HEK293 (cell line): ENCODE results near the gene KLK1.

Experiments
- CTCF ChIA-PET: fragments of 350-600 bp; formaldehyde crosslinking; extraction: SDS; loops from one replicate; lab custom pipeline; 2021; ENCODE audit warnings: antibody characterized with exemption; lab: Yijun Ruan, JAX
- POLR2A ChIA-PET: fragments of 300-600 bp; formaldehyde crosslinking; extraction: SDS; loops from one replicate; lab custom pipeline; 2020; ENCODE audit warnings: antibody characterized with exemption, inconsistent platforms; lab: Yijun Ruan, JAX
- H3K27ac ChIP-seq: fragments of 200-500 bp; sonication (Bioruptor generic); 2 replicates; pipeline ENCODE4 v1.5.1; 2014; ENCODE audit warnings: low read depth, low read length, control low read depth, inconsistent platforms; ENCODE audit errors: extremely low read depth
- H3K36me3 ChIP-seq, 2 experiments: fragments of 200-500 bp in 1 of 2; sonication (Bioruptor generic) in 1 of 2; 1 replicate in 1 of 2; 2 replicates in 1 of 2; pipeline ENCODE4 v1.5.1; 2014 to 2017; ENCODE audit warnings: inconsistent platforms in 2 of 2, low read length in 2 of 2; ENCODE audit not compliant: control insufficient read depth in 2 of 2, insufficient read depth in 1 of 2
- H3K4me1 ChIP-seq: fragments of 200-500 bp; sonication (Bioruptor generic); 2 replicates; pipeline ENCODE4 v1.5.1; 2014; ENCODE audit warnings: mild to moderate bottlenecking, low read length, inconsistent platforms; ENCODE audit not compliant: control insufficient read depth, insufficient read depth
- H3K4me3 ChIP-seq: 2 replicates; pipeline ENCODE4 v1.5.1; 2011; ENCODE audit warnings: low read depth, mild to moderate bottlenecking, control low read depth, low read length, moderate library complexity
- H3K9me3 ChIP-seq: fragments of 200-500 bp; sonication (Bioruptor generic); 2 replicates; pipeline ENCODE4 v1.5.1; 2014; ENCODE audit warnings: low read depth, low read length, inconsistent platforms; ENCODE audit not compliant: control insufficient read depth, insufficient read depth
- BCL11A ChIP-seq: fragments of 450-650 bp; formaldehyde crosslinking; IDR thresholded peaks from 2 replicates; pipeline ENCODE4 v1.5.1; 2016; ENCODE audit warnings: low read depth, missing biosample characterization, missing genetic modification characterization
- EGR2 ChIP-seq: fragments of 450-650 bp; formaldehyde crosslinking; IDR thresholded peaks from 2 replicates; pipeline ENCODE4 v1.5.1; 2016; ENCODE audit warnings: low read depth, missing biosample characterization, missing genetic modification characterization
- GLI2 ChIP-seq: fragments of 450-650 bp; formaldehyde crosslinking; IDR thresholded peaks from 2 replicates; pipeline ENCODE4; 2017; ENCODE audit warnings: missing biosample characterization, missing genetic modification characterization, low read depth, borderline replicate concordance
- KLF1 ChIP-seq: fragments of 450-650 bp; formaldehyde crosslinking; IDR thresholded peaks from 2 replicates; pipeline ENCODE4 v1.5.1; 2016; ENCODE audit warnings: missing biosample characterization, missing genetic modification characterization
- KLF8 ChIP-seq: fragments of 450-650 bp; formaldehyde crosslinking; IDR thresholded peaks from 2 replicates; pipeline ENCODE4 v1.5.1; 2016; ENCODE audit warnings: missing biosample characterization, missing genetic modification characterization
- PATZ1 ChIP-seq: fragments of 450-650 bp; formaldehyde crosslinking; IDR thresholded peaks from 2 replicates; pipeline ENCODE4 v1.5.1; 2016; ENCODE audit warnings: missing biosample characterization, missing genetic modification characterization
- SALL2 ChIP-seq: fragments of 450-650 bp; formaldehyde crosslinking; IDR thresholded peaks from 2 replicates; pipeline ENCODE4 v1.5.0; 2017; ENCODE audit warnings: missing biosample characterization, mild to moderate bottlenecking, missing genetic modification characterization, borderline replicate concordance
- SP2 ChIP-seq: fragments of 450-650 bp; formaldehyde crosslinking; IDR thresholded peaks from 2 replicates; pipeline ENCODE4 v1.5.1; 2016; ENCODE audit warnings: missing biosample characterization, missing genetic modification characterization
- SP3 ChIP-seq: fragments of 450-650 bp; formaldehyde crosslinking; IDR thresholded peaks from 2 replicates; pipeline ENCODE4 v1.5.1; 2016; ENCODE audit warnings: missing biosample characterization, missing genetic modification characterization
- TRIM28 ChIP-seq: IDR thresholded peaks from 2 replicates; pipeline ENCODE4 v1.6.1; 2011; ENCODE audit warnings: low read length, control low read depth, borderline replicate concordance
- WT1 ChIP-seq: fragments of 450-650 bp; formaldehyde crosslinking; IDR thresholded peaks from 2 replicates; pipeline ENCODE4 v1.5.1; 2016; ENCODE audit warnings: missing biosample characterization, missing genetic modification characterization
- ZFHX2 ChIP-seq: fragments of 450-650 bp; formaldehyde crosslinking; conservative IDR thresholded peaks from 2 replicates; pipeline ENCODE4 v1.5.1; 2016; ENCODE audit warnings: missing biosample characterization, missing genetic modification characterization
- ZNF146 ChIP-seq: fragments of 450-650 bp; formaldehyde crosslinking; IDR thresholded peaks from 2 replicates; pipeline ENCODE4 v1.5.1; 2016; ENCODE audit warnings: missing biosample characterization, missing genetic modification characterization
- ZNF155 ChIP-seq: fragments of 450-650 bp; formaldehyde crosslinking; IDR thresholded peaks from 2 replicates; pipeline ENCODE4 v1.5.1; 2016; ENCODE audit warnings: missing biosample characterization, missing genetic modification characterization
- ZNF335 ChIP-seq: fragments of 450-650 bp; formaldehyde crosslinking; conservative IDR thresholded peaks from 2 replicates; pipeline ENCODE4 v1.5.1; 2016; ENCODE audit warnings: missing biosample characterization, missing genetic modification characterization
- ZNF366 ChIP-seq: fragments of 450-650 bp; formaldehyde crosslinking; conservative IDR thresholded peaks from 2 replicates; pipeline ENCODE4 v1.5.1; 2016; ENCODE audit warnings: missing biosample characterization, missing genetic modification characterization
- ZNF398 ChIP-seq: fragments of 450-650 bp; formaldehyde crosslinking; IDR thresholded peaks from 2 replicates; pipeline ENCODE4 v1.5.1; 2017; ENCODE audit warnings: missing biosample characterization, missing genetic modification characterization
- ZNF426 ChIP-seq: fragments of 450-650 bp; formaldehyde crosslinking; IDR thresholded peaks from 2 replicates; pipeline ENCODE4 v1.5.1; 2017; ENCODE audit warnings: missing biosample characterization, missing genetic modification characterization, mild to moderate bottlenecking, inconsistent platforms, moderate library complexity
- ZNF433 ChIP-seq: fragments of 450-650 bp; formaldehyde crosslinking; IDR thresholded peaks from 2 replicates; pipeline ENCODE4 v1.5.1; 2016; ENCODE audit warnings: missing biosample characterization, missing genetic modification characterization, low read depth
- ZNF580 ChIP-seq: fragments of 450-650 bp; formaldehyde crosslinking; IDR thresholded peaks from 2 replicates; pipeline ENCODE4 v1.5.1; 2016; ENCODE audit warnings: missing biosample characterization, missing genetic modification characterization
- ZNF585B ChIP-seq: fragments of 450-650 bp; formaldehyde crosslinking; IDR thresholded peaks from 2 replicates; pipeline ENCODE4 v1.5.1; 2016; ENCODE audit warnings: missing biosample characterization, missing genetic modification characterization

Gene KLK1

GRCh38 chr19:50821622-50822021, 2.0 kb downstream of the KLK1 start:
- TF ChIP-seq BCL11A (tag by site-specific recombination) = no peak
- peak; percentile 73 for TF ChIP-seq EGR2 (tag by site-specific recombination)
- TF ChIP-seq ZFHX2 (tag by site-specific recombination) = peak; percentile 79
- TF ChIP-seq, all 188 proteins: peak for 2
- CTCF ChIA-PET = interaction anchor here (1.8 kb wide), 1 partner anchor 101 kb away, joined by 4 read pairs; no protein-coding TSS in a partner anchor
- no peak overlapping the region for H3K27ac ChIP-seq
- no peaks in the 10 kb centered on the region for H3K4me1 ChIP-seq
- no peaks in the 10 kb centered on the region for H3K9me3 ChIP-seq
- POLR2A ChIA-PET = interaction anchor here (0.7 to 1.9 kb wide), 3 partner anchors 17 to 84 kb away, joined by 4 to 7 read pairs (median 5); no protein-coding TSS in a partner anchor
- H3K36me3 ChIP-seq = no peaks in the 10 kb centered on the region
- H3K4me3 ChIP-seq = no peak overlapping the region

GRCh38 chr19:50821248-50821612, 2.4 kb downstream of the KLK1 start:
- ChIA-PET POLR2A (interaction anchor here (1.3 to 1.9 kb wide), 2 partner anchors 16 to 18 kb away, joined by 5 to 7 read pairs; no protein-coding TSS in a partner anchor), CTCF (interaction anchor here (1.8 kb wide), 1 partner anchor 101 kb away, joined by 4 read pairs; no protein-coding TSS in a partner anchor)
- H3K4me3 ChIP-seq = no peak overlapping the region

GRCh38 chr19:50820549-50821247, 2.9 kb downstream of the KLK1 start:
- POLR2A ChIA-PET = interaction anchor here (1.1 to 1.9 kb wide), 4 partner anchors 16 to 20 kb away, joined by 3 to 7 read pairs (median 4); no protein-coding TSS in a partner anchor
- H3K4me3 ChIP-seq = no peak overlapping the region
- H3K36me3 ChIP-seq = no peaks in the 10 kb centered on the region
- no peaks in the 10 kb centered on the region for H3K4me1 ChIP-seq
- no peak for TF ChIP-seq ZNF585B
- TF ChIP-seq ZNF146 (tag by site-specific recombination) = no peak
- TF ChIP-seq SALL2 (tag by site-specific recombination) = no peak
- TF ChIP-seq ZNF398 (tag by site-specific recombination) = 0 out of 2 replicates have a peak, but pooled peaks have one; percentile 20
- no peak for TF ChIP-seq ZNF580 (tag by site-specific recombination)
- 0 out of 2 replicates have a peak, but pooled peaks have one; percentile 21 for TF ChIP-seq ZNF335 (tag by site-specific recombination)
- TF ChIP-seq SP2 (tag by site-specific recombination) = peak; percentile 44
- no peak for TF ChIP-seq WT1 (tag by site-specific recombination)
- no peak for TF ChIP-seq BCL11A (tag by site-specific recombination)
- TF ChIP-seq ZNF433 = no peak
- no peak for TF ChIP-seq ZNF155 (tag by site-specific recombination)
- TF ChIP-seq SP3 = peak; percentile 50; the same call in 1 of the 2 replicates
- TF ChIP-seq KLF1 = peak; percentile 87
- TF ChIP-seq KLF8 (tag by site-specific recombination) = 0 out of 2 replicates have a peak, but pooled peaks have one; percentile 17
- no peak for TF ChIP-seq TRIM28
- peak; percentile 71 for TF ChIP-seq ZNF366 (tag by site-specific recombination)
- 0 out of 2 replicates have a peak, but pooled peaks have one; percentile 26 for TF ChIP-seq PATZ1 (tag by site-specific recombination)
- no peak for TF ChIP-seq GLI2 (tag by site-specific recombination)
- CTCF ChIA-PET = interaction anchor here (1.0 to 1.4 kb wide), 2 partner anchors 9 to 101 kb away, joined by 3 to 5 read pairs; no protein-coding TSS in a partner anchor
- no peak overlapping the region for H3K27ac ChIP-seq
- H3K9me3 ChIP-seq = no peaks in the 10 kb centered on the region

More at GRCh38 chr19:50821248-50821612, 2.4 kb downstream of the KLK1 start:
- Histone ChIP-seq H3K4me1 (no peaks in the 10 kb centered on the region), H3K9me3 (no peaks in the 10 kb centered on the region), H3K36me3 (no peaks in the 10 kb centered on the region), H3K27ac (no peak overlapping the region)
- TF ChIP-seq PATZ1 (tag by site-specific recombination) = peak; percentile 13; the same call in 1 of the 2 replicates
- no peak for TF ChIP-seq ZNF426 (tag by site-specific recombination)
